Measurements from ENCODE around the gene LYZ. TPM values are rescaled to one million over a fixed set of nuclear protein-coding genes. Genes with fewer than 3 reads are reported as not detected.
"Not testable (repeated sequence)": the region's sequence is repeated elsewhere in the genome, so short reads cannot be mapped to it uniquely, and the experiment has no call there.

LYZ gene
- total RNA-seq: 100 to 1,000 TPM in 1 of 2 donors, 10 to 100 TPM in 1; 18.8 to 118 TPM

- H3K36me3 ChIP-seq (replicated peaks in 1 of 2; ENCODE audit: insufficient read depth in 1 of 2, low read depth in 2 of 2): no peaks in the 10 kb centered on the region
- no peak within 1 kb of the TSS for H3K4me3 ChIP-seq
- ATAC-seq (peak; percentile 29), DNase-seq (peak in 1 of 4 donors; percentile 51)
- H3K9me3 ChIP-seq: no peaks in the 10 kb centered on the region
- intact Hi-C loops (cut with DNase I): no loop called here
- H3K27me3 ChIP-seq: no peaks in the 10 kb centered on the region
- peak in 2 of 3 donors; percentile 41 to 69 for TF ChIP-seq POLR2A (IDR thresholded peaks at IDR 0.05)
- no peak for TF ChIP-seq CTCF (IDR thresholded peaks at IDR 0.05)
- peaks cover 66% of the 10 kb centered on the region for H3K4me1 ChIP-seq
- 55 to 59% methylated on average over 4 of the region's 4 CpGs for WGBS, 2 donors
- H3K27ac ChIP-seq: peak within 1 kb of the TSS in 3 of 4 donors; percentile 6 to 84 (median 53)
Observed at GRCh38 chr12:69348162-69348938, at the start of gene LYZ. TSS of gene LYZ (plus strand) at chr12:69348381. CDS start at chr12:69348409, 28 bp downstream.

GRCh38 chr12:69298947-69299346 lies 49.2 kb upstream of the LYZ start:
- Histone ChIP-seq H3K36me3 (replicated peaks in 1 of 2; ENCODE audit: insufficient read depth in 1 of 2, low read depth in 2 of 2) (no peaks in the 10 kb centered on the region), H3K27ac (no peak overlapping the region), H3K9me3 (no peaks in the 10 kb centered on the region), H3K27me3 (no peaks in the 10 kb centered on the region), H3K4me1 (no peaks in the 10 kb centered on the region), H3K4me3 (no peak overlapping the region)
- WGBS, 2 donors: 79 to 85% methylated on average over 2 of the region's 2 CpGs
- intact Hi-C loops (cut with DNase I): loop anchor here (10.0 kb wide), 2 partner anchors 56 to 286 kb away; partner anchors contain the start of genes CCT2 and YEATS4
- TF ChIP-seq POLR2A (IDR thresholded peaks at IDR 0.05): no peak
- ATAC-seq (no peak), DNase-seq (no peak)

GRCh38 chr12:69304284-69304683 lies 43.9 kb upstream of the LYZ start:
- intact Hi-C loops (cut with DNase I): no loop called here
- Histone ChIP-seq H3K9me3 (no peaks in the 10 kb centered on the region), H3K27me3 (no peaks in the 10 kb centered on the region), H3K4me3 (no peak overlapping the region), H3K27ac (no peak overlapping the region), H3K36me3 (replicated peaks in 1 of 2; ENCODE audit: insufficient read depth in 1 of 2, low read depth in 2 of 2) (no peaks in the 10 kb centered on the region), H3K4me1 (no peaks in the 10 kb centered on the region)
- DNase-seq: no peak
- TF ChIP-seq POLR2A (IDR thresholded peaks at IDR 0.05): no peak
- no peak for TF ChIP-seq CTCF (IDR thresholded peaks at IDR 0.05)
- ATAC-seq: no peak
- 92 to 94% methylated on average over 1 of the region's 1 CpG for whole genome bisulfite sequencing, 2 donors

- Histone ChIP-seq H3K27me3 (no peaks in the 10 kb centered on the region), H3K9me3 (no peaks in the 10 kb centered on the region), H3K36me3 (replicated peaks in 1 of 2; ENCODE audit: insufficient read depth in 1 of 2, low read depth in 2 of 2) (no peaks in the 10 kb centered on the region), H3K4me1 (no peaks in the 10 kb centered on the region), H3K27ac (no peak overlapping the region), H3K4me3 (no peak overlapping the region)
- intact Hi-C loops (cut with DNase I): no loop called here
- no peak for DNase-seq
- ATAC-seq: no peak
- TF ChIP-seq CTCF (IDR thresholded peaks at IDR 0.05) (no peak), POLR2A (IDR thresholded peaks at IDR 0.05) (no peak)
- WGBS, 2 donors: 38 to 57% methylated on average over 3 of the region's 3 CpGs
Observed at GRCh38 chr12:69309461-69309860, 38.7 kb upstream of the LYZ start.

GRCh38 chr12:69313209-69313608 lies 35.0 kb upstream of the LYZ start:
- Histone ChIP-seq H3K27me3 (no peaks in the 10 kb centered on the region), H3K4me3 (no peak overlapping the region), H3K27ac (no peak overlapping the region), H3K9me3 (no peaks in the 10 kb centered on the region), H3K36me3 (replicated peaks in 1 of 2; ENCODE audit: insufficient read depth in 1 of 2, low read depth in 2 of 2) (no peaks in the 10 kb centered on the region), H3K4me1 (no peaks in the 10 kb centered on the region)
- TF ChIP-seq POLR2A (IDR thresholded peaks at IDR 0.05) (no peak), CTCF (IDR thresholded peaks at IDR 0.05) (no peak)
- WGBS, 2 donors: 95 to 97% methylated on average over 3 of the region's 3 CpGs
- intact Hi-C loops (cut with DNase I): no loop called here
- DNase-seq: no peak
- ATAC-seq: no peak

- H3K9me3 ChIP-seq; ATAC-seq; intact Hi-C loops (cut with DNase I); DNase-seq; H3K27me3 ChIP-seq; H3K4me3 ChIP-seq; H3K36me3 ChIP-seq (replicated peaks in 1 of 2; ENCODE audit: insufficient read depth in 1 of 2, low read depth in 2 of 2); H3K27ac ChIP-seq; H3K4me1 ChIP-seq: not testable (repeated sequence)
Observed at GRCh38 chr12:69316784-69317183, 31.4 kb upstream of the LYZ start.

GRCh38 chr12:69317233-69317632 lies 30.9 kb upstream of the LYZ start:
- H3K36me3 ChIP-seq (replicated peaks in 1 of 2; ENCODE audit: insufficient read depth in 1 of 2, low read depth in 2 of 2); H3K9me3 ChIP-seq; ATAC-seq; H3K27me3 ChIP-seq; H3K27ac ChIP-seq; DNase-seq; H3K4me3 ChIP-seq; H3K4me1 ChIP-seq; intact Hi-C loops (cut with DNase I): not testable (repeated sequence)
- 78 to 84% methylated on average over 2 of the region's 2 CpGs for WGBS, 2 donors

Measured in body of pancreas (tissue), 4 donors.